GM18498 (cell line): ENCODE measurements around the gene DR1.
A peak's percentile ranks its signal among the peaks of the same experiment; 100 is the strongest.
"Not testable (repeated sequence)": the region's sequence is repeated elsewhere in the genome, so short reads cannot be mapped to it uniquely, and the experiment has no call there.

Experiments used
- ATAC-seq: cut with Tn5 transposase; IDR thresholded peaks from one replicate; pipeline ENCODE4 v1.9.1; 2021; ENCODE audit warnings: mild to moderate bottlenecking, moderate library complexity; ENCODE audit not compliant: unreplicated experiment

Gene DR1

GRCh38 chr1:93339171-93339697 is 6.5 kb upstream of the DR1 start:
- no peak for ATAC-seq

GRCh38 chr1:93340090-93340489 is 5.6 kb upstream of the DR1 start:
- ATAC-seq: no peak

- no peak for ATAC-seq
These were observed 1.2 kb upstream of the DR1 start for GRCh38 chr1:93344484-93344883.

GRCh38 chr1:93344886-93345632 is 648 bp upstream of the DR1 start:
- peak; percentile 7 for ATAC-seq

GRCh38 chr1:93346421-93346993 is 800 bp downstream of the DR1 start:
- ATAC-seq: peak; percentile 24

- ATAC-seq: no peak
These were observed 1.7 kb downstream of the DR1 start for GRCh38 chr1:93347334-93347899.

- ATAC-seq: no peak
These were observed 2.5 kb downstream of the DR1 start for GRCh38 chr1:93348104-93348728.

- ATAC-seq: no peak
These were observed 3.8 kb downstream of the DR1 start for GRCh38 chr1:93349231-93350135.

- no peak for ATAC-seq
These were observed 4.6 kb downstream of the DR1 start for GRCh38 chr1:93350322-93350721.

- no peak for ATAC-seq
These were observed 5.2 kb downstream of the DR1 start for GRCh38 chr1:93350875-93351274.

GRCh38 chr1:93351346-93351745 is 5.6 kb downstream of the DR1 start:
- ATAC-seq: not testable (repeated sequence)

GRCh38 chr1:93352376-93352775 is 6.7 kb downstream of the DR1 start:
- no peak for ATAC-seq

GRCh38 chr1:93353286-93353685 is 7.6 kb downstream of the DR1 start:
- ATAC-seq: no peak

- no peak for ATAC-seq
These were observed 9.0 kb downstream of the DR1 start for GRCh38 chr1:93354749-93355148.

- no peak for ATAC-seq
These were observed 11.5 kb downstream of the DR1 start for GRCh38 chr1:93357242-93357641.

- no peak for ATAC-seq
These were observed 12.6 kb downstream of the DR1 start for GRCh38 chr1:93358293-93358692.

GRCh38 chr1:93360111-93360510 is 14.4 kb downstream of the DR1 start:
- ATAC-seq: no peak

GRCh38 chr1:93362237-93362636 is 16.5 kb downstream of the DR1 start:
- ATAC-seq: no peak

GRCh38 chr1:93365813-93366212 is 20.1 kb downstream of the DR1 start:
- ATAC-seq: no peak

GRCh38 chr1:93369734-93370133 is 24.0 kb downstream of the DR1 start:
- ATAC-seq: no peak
